Nephron (organoid): Measurements from ENCODE around the gene IL1RN.

Experiments used
- H3K27ac Mint-ChIP-seq, 3 experiments: 2 replicates each; pipeline ENCODE4 v1.8.0; 2020; ENCODE audit warnings: mixed read lengths in 3 of 3, mild to moderate bottlenecking in 2 of 3, moderate library complexity in 1 of 3
- H3K27me3 Mint-ChIP-seq: 2 replicates; pipeline ENCODE4 v1.8.0; 2021; ENCODE audit warnings: low read depth, mild to moderate bottlenecking, moderate library complexity, mixed read lengths
- H3K36me3 Mint-ChIP-seq: 2 replicates; pipeline ENCODE4 v1.8.0; 2020; ENCODE audit warnings: low read depth, mixed read lengths
- H3K4me1 Mint-ChIP-seq: 2 replicates; pipeline ENCODE4 v1.8.0; 2020; ENCODE audit warnings: mixed read lengths
- H3K4me3 Mint-ChIP-seq, 3 experiments: 2 replicates each; pipeline ENCODE4 v1.8.0; 2020; ENCODE audit warnings: mild to moderate bottlenecking in 3 of 3, mixed read lengths in 3 of 3, moderate library complexity in 2 of 3
- H3K9me3 Mint-ChIP-seq: 2 replicates; pipeline ENCODE4 v1.8.0; 2020; ENCODE audit warnings: mixed read lengths
- CTCF ChIP-seq, 3 experiments: fragments of 200-600 bp; sonication (generic); IDR thresholded peaks; one replicate each; pipeline ENCODE4 v1.5.0; 2021; ENCODE audit warnings: antibody characterized with exemption in 3 of 3; ENCODE audit not compliant: unreplicated experiment in 3 of 3

Gene IL1RN

GRCh38 chr2:113178891-113179290 lies 51.5 kb downstream of the IL1RN start:
- H3K4me3 Mint-ChIP-seq: no peak overlapping the region
- peaks cover 4% of the 10 kb centered on the region for H3K27me3 Mint-ChIP-seq
- no peaks in the 10 kb centered on the region for H3K9me3 Mint-ChIP-seq
- H3K4me1 Mint-ChIP-seq: peaks cover 5% of the 10 kb centered on the region
- no peak for TF ChIP-seq CTCF (IDR thresholded peaks at IDR 0.05; ENCODE audit: unreplicated experiment in 3 of 3)
- H3K36me3 Mint-ChIP-seq: no peaks in the 10 kb centered on the region
- no peak overlapping the region for H3K27ac Mint-ChIP-seq

GRCh38 chr2:113179446-113180045 lies 52.1 kb downstream of the IL1RN start:
- TF ChIP-seq CTCF (IDR thresholded peaks at IDR 0.05; ENCODE audit: unreplicated experiment in 3 of 3): no peak
- no peaks in the 10 kb centered on the region for H3K36me3 Mint-ChIP-seq
- peaks cover 4% of the 10 kb centered on the region for H3K27me3 Mint-ChIP-seq
- H3K27ac Mint-ChIP-seq: no peak overlapping the region
- no peak overlapping the region for H3K4me3 Mint-ChIP-seq
- H3K4me1 Mint-ChIP-seq: peaks cover 5% of the 10 kb centered on the region
- H3K9me3 Mint-ChIP-seq: no peaks in the 10 kb centered on the region

- Mint-ChIP-seq H3K27ac (no peak overlapping the region), H3K36me3 (no peaks in the 10 kb centered on the region), H3K27me3 (peaks cover 4% of the 10 kb centered on the region), H3K9me3 (no peaks in the 10 kb centered on the region), H3K4me3 (no peak overlapping the region), H3K4me1 (peaks cover 1% of the 10 kb centered on the region)
- TF ChIP-seq CTCF (IDR thresholded peaks at IDR 0.05; ENCODE audit: unreplicated experiment in 3 of 3): no peak
These were observed 52.9 kb downstream of the IL1RN start for GRCh38 chr2:113180131-113180946.

GRCh38 chr2:113181258-113182051 lies 54.1 kb downstream of the IL1RN start:
- no peak for TF ChIP-seq CTCF (IDR thresholded peaks at IDR 0.05; ENCODE audit: unreplicated experiment in 3 of 3)
- no peaks in the 10 kb centered on the region for H3K36me3 Mint-ChIP-seq
- H3K9me3 Mint-ChIP-seq: no peaks in the 10 kb centered on the region
- no peaks in the 10 kb centered on the region for H3K4me1 Mint-ChIP-seq
- peaks cover 4% of the 10 kb centered on the region for H3K27me3 Mint-ChIP-seq
- no peak overlapping the region for H3K4me3 Mint-ChIP-seq
- H3K27ac Mint-ChIP-seq: no peak overlapping the region

GRCh38 chr2:113182471-113183260 lies 55.3 kb downstream of the IL1RN start:
- H3K27me3 Mint-ChIP-seq: peaks cover 4% of the 10 kb centered on the region

More at GRCh38 chr2:113182471-113183260, 55.3 kb downstream of the IL1RN start:
- H3K4me3 Mint-ChIP-seq: no peak overlapping the region
- H3K4me1 Mint-ChIP-seq: no peaks in the 10 kb centered on the region
- TF ChIP-seq CTCF (IDR thresholded peaks at IDR 0.05; ENCODE audit: unreplicated experiment in 3 of 3): no peak
- H3K27ac Mint-ChIP-seq: no peak overlapping the region
- no peaks in the 10 kb centered on the region for H3K36me3 Mint-ChIP-seq
- H3K9me3 Mint-ChIP-seq: no peaks in the 10 kb centered on the region
